Smooth muscle cell (in vitro differentiated cells): ENCODE measurements around the gene PRR14L. TPM values are rescaled to one million over a fixed set of nuclear protein-coding genes. Genes with fewer than 3 reads are reported as not detected.

Experiments
- DNase-seq: peaks from one replicate; lab custom pipeline; 2025; ENCODE audit not compliant: unreplicated experiment; lab: John Stamatoyannopoulos, UW
- H2AFZ ChIP-seq: fragments of 200-600 bp; sonication (generic); 2 replicates; pipeline ENCODE4 v1.6.0; 2016; ENCODE audit warnings: antibody characterized with exemption, low read depth, mild to moderate bottlenecking
- H3F3A ChIP-seq: fragments of 200-600 bp; sonication (generic); 2 replicates; pipeline ENCODE4 v1.6.0; 2017; ENCODE audit warnings: antibody characterized with exemption, low read depth
- H3K27ac ChIP-seq: fragments of 200-600 bp; sonication (generic); 2 replicates; pipeline ENCODE4 v1.5.1; 2016; ENCODE audit warnings: low read depth, mild to moderate bottlenecking
- H3K27me3 ChIP-seq: fragments of 200-600 bp; sonication (generic); 2 replicates; pipeline ENCODE4 v1.6.1; 2016; ENCODE audit warnings: low read depth, mild to moderate bottlenecking
- H3K36me3 ChIP-seq: fragments of 200-600 bp; sonication (generic); 2 replicates; pipeline ENCODE4 v1.5.1; 2016; ENCODE audit warnings: low read depth
- H3K4me1 ChIP-seq: fragments of 200-600 bp; sonication (generic); 2 replicates; pipeline ENCODE4 v1.5.1; 2016; ENCODE audit warnings: low read depth
- H3K4me2 ChIP-seq: fragments of 200-600 bp; sonication (generic); 2 replicates; pipeline ENCODE4 v1.6.0; 2016; ENCODE audit warnings: mild to moderate bottlenecking
- H3K4me3 ChIP-seq: fragments of 200-600 bp; sonication (generic); 2 replicates; pipeline ENCODE4 v1.5.1; 2016; ENCODE audit warnings: mild to moderate bottlenecking
- H3K79me2 ChIP-seq: fragments of 200-600 bp; sonication (generic); 2 replicates; pipeline ENCODE4 v1.6.0; 2016; ENCODE audit warnings: low read depth, mild to moderate bottlenecking
- H3K9ac ChIP-seq: fragments of 200-600 bp; sonication (generic); 2 replicates; pipeline ENCODE4 v1.6.0; 2016; ENCODE audit warnings: low read depth
- H3K9me3 ChIP-seq: fragments of 200-600 bp; sonication (generic); replicated peaks from 2 replicates; pipeline ENCODE4 v1.5.1; 2016; ENCODE audit warnings: low read depth
- H4K20me1 ChIP-seq: fragments of 200-600 bp; sonication (generic); 2 replicates; pipeline ENCODE4 v1.6.0; 2016; ENCODE audit warnings: low read depth
- WGBS: methylation state at CpG from one replicate; pipeline ENCODE4 v1.1.7; 2016; ENCODE audit warnings: low lambda C conversion rate; 5-methylcytosine and 5-hydroxymethylcytosine counted together
- polyA plus RNA-seq: library from polyadenylated mRNA; unstranded; fragments of >200 nt; fragmentation: Nextera tagmentation; extraction: Ambion mirVana; gene quantifications from 2 replicates; pipeline ENCODE4 v1.2.1, GENCODE V29; 2016
- total RNA-seq: library from RNA; depleted of rRNA; stranded (reverse); fragments of >200 nt; gene quantifications from 2 replicates; pipeline ENCODE4 v1.2.3, GENCODE V29; 2014
- TF ChIP-seq, protein P1 (sequence below): fragments of 200-600 bp; sonication (generic); IDR thresholded peaks from 2 replicates; pipeline ENCODE4 v1.5.1; 2017; ENCODE audit warnings: borderline replicate concordance, mild to moderate bottlenecking, antibody characterized with exemption; ENCODE audit not compliant: insufficient read depth, poor library complexity, severe bottlenecking

Gene PRR14L
- total and polyA plus RNA-seq, 2 experiments from 2014 or later, result 9.2 to 20.6 TPM

GRCh38 chr22:31748490-31748889, 1.4 kb downstream of the PRR14L start:
- peaks cover 35% of the 10 kb centered on the region for H3K4me1 ChIP-seq
- H3K27me3 ChIP-seq, result no peaks in the 10 kb centered on the region
- H3K27ac ChIP-seq, result peak overlapping the region; percentile 72
- H3K79me2 ChIP-seq, result peaks cover 58% of the 10 kb centered on the region
- TF ChIP-seq, protein P1, sequence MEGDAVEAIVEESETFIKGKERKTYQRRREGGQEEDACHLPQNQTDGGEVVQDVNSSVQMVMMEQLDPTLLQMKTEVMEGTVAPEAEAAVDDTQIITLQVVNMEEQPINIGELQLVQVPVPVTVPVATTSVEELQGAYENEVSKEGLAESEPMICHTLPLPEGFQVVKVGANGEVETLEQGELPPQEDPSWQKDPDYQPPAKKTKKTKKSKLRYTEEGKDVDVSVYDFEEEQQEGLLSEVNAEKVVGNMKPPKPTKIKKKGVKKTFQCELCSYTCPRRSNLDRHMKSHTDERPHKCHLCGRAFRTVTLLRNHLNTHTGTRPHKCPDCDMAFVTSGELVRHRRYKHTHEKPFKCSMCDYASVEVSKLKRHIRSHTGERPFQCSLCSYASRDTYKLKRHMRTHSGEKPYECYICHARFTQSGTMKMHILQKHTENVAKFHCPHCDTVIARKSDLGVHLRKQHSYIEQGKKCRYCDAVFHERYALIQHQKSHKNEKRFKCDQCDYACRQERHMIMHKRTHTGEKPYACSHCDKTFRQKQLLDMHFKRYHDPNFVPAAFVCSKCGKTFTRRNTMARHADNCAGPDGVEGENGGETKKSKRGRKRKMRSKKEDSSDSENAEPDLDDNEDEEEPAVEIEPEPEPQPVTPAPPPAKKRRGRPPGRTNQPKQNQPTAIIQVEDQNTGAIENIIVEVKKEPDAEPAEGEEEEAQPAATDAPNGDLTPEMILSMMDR, result no peak
- whole genome bisulfite sequencing, result 38% methylated on average over 2 of the region's 2 CpGs
- H3K36me3 ChIP-seq, result no peaks in the 10 kb centered on the region
- H3K9me3 ChIP-seq, result no peaks in the 10 kb centered on the region
- no peak overlapping the region for H2AFZ ChIP-seq
- H3K9ac ChIP-seq, result peak overlapping the region; percentile 92
- H3K4me3 ChIP-seq, result peak overlapping the region; percentile 83
- DNase-seq, result no peak
- H4K20me1 ChIP-seq, result peaks cover 12% of the 10 kb centered on the region
- H3K4me2 ChIP-seq, result peak overlapping the region; percentile 90
- H3F3A ChIP-seq, result peaks cover 5% of the 10 kb centered on the region

- H3K4me3 ChIP-seq, result no peak overlapping the region
Observed at GRCh38 chr22:31747441-31747840, 2.5 kb downstream of the PRR14L start.

DNA sequence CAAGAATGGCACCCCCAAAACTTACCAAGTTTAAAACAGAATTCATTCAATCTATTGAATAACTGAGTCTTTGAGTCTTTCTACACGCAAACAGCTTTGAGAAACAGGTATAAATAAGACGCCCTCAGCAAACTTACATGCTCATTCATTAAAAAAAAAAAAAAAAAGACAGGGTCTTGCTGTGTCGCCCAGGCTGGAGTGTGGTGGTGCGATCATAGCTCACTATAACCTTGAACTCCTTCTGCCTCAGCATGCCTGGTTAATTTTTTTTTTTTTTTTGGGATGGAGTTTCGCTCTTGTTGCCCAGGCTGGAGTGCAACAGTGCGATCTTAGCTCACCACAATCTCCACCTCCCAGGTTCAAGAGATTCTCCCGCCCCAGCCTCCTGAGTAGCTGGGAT, 6.1 kb downstream of the PRR14L start:
- TF ChIP-seq, protein P1, result no peak
- Histone ChIP-seq H3K27ac (no peak overlapping the region), H4K20me1 (peaks cover 55% of the 10 kb centered on the region), H3F3A (no peaks in the 10 kb centered on the region), H3K4me2 (no peak overlapping the region), H3K4me3 (no peak overlapping the region), H3K9me3 (no peaks in the 10 kb centered on the region), H3K79me2 (peaks cover 95% of the 10 kb centered on the region), H3K4me1 (peaks cover 21% of the 10 kb centered on the region), H2AFZ (no peak overlapping the region), H3K27me3 (no peaks in the 10 kb centered on the region), H3K9ac (no peak overlapping the region), H3K36me3 (no peaks in the 10 kb centered on the region)
- DNase-seq, result no peak
- 95% methylated on average over 7 of the region's 7 CpGs for WGBS

More at GRCh38 chr22:31747441-31747840, 2.5 kb downstream of the PRR14L start:
- Histone ChIP-seq H3K9me3 (no peaks in the 10 kb centered on the region), H3K36me3 (no peaks in the 10 kb centered on the region), H2AFZ (no peak overlapping the region), H3K27me3 (no peaks in the 10 kb centered on the region), H3K4me2 (no peak overlapping the region), H3K27ac (no peak overlapping the region), H3K79me2 (peaks cover 69% of the 10 kb centered on the region), H4K20me1 (peaks cover 22% of the 10 kb centered on the region), H3K9ac (no peak overlapping the region), H3K4me1 (peaks cover 26% of the 10 kb centered on the region), H3F3A (no peaks in the 10 kb centered on the region)
- WGBS, result 76% methylated on average over 4 of the region's 4 CpGs
- no peak for DNase-seq
- TF ChIP-seq, protein P1, result no peak

GRCh38 chr22:31742682-31743081, 7.2 kb downstream of the PRR14L start:
- Histone ChIP-seq H3K27ac (no peak overlapping the region), H3K4me2 (no peak overlapping the region), H3K9me3 (no peaks in the 10 kb centered on the region), H3K79me2 (peaks cover 95% of the 10 kb centered on the region), H3K36me3 (no peaks in the 10 kb centered on the region), H3K4me3 (no peak overlapping the region), H3F3A (no peaks in the 10 kb centered on the region), H4K20me1 (peaks cover 67% of the 10 kb centered on the region), H3K4me1 (peaks cover 11% of the 10 kb centered on the region), H2AFZ (no peak overlapping the region), H3K27me3 (no peaks in the 10 kb centered on the region), H3K9ac (no peak overlapping the region)
- WGBS, result 100% methylated on average over 2 of the region's 2 CpGs
- DNase-seq, result no peak
- TF ChIP-seq, protein P1, result no peak
